Mammary epithelial cell (primary cell): ENCODE results near the gene CATSPERD.

Experiments used
- CTCF ChIP-seq, 2 donors: IDR thresholded peaks in 1 of 2; conservative IDR thresholded peaks in 1 of 2; 2 replicates each; pipeline ENCODE4 v1.5.1; 2011 to 2012; ENCODE audit warnings: inconsistent platforms in 2 of 2, low read length in 2 of 2, mild to moderate bottlenecking in 2 of 2, control low read depth in 1 of 2, low read depth in 1 of 2; ENCODE audit not compliant: insufficient read depth in 1 of 2; ENCODE audit errors: extremely low read depth in 1 of 2
- EZH2 ChIP-seq: IDR thresholded peaks from 2 replicates; pipeline ENCODE4 v1.6.1; 2012; ENCODE audit warnings: low read length, inconsistent platforms, borderline replicate concordance

DNA sequence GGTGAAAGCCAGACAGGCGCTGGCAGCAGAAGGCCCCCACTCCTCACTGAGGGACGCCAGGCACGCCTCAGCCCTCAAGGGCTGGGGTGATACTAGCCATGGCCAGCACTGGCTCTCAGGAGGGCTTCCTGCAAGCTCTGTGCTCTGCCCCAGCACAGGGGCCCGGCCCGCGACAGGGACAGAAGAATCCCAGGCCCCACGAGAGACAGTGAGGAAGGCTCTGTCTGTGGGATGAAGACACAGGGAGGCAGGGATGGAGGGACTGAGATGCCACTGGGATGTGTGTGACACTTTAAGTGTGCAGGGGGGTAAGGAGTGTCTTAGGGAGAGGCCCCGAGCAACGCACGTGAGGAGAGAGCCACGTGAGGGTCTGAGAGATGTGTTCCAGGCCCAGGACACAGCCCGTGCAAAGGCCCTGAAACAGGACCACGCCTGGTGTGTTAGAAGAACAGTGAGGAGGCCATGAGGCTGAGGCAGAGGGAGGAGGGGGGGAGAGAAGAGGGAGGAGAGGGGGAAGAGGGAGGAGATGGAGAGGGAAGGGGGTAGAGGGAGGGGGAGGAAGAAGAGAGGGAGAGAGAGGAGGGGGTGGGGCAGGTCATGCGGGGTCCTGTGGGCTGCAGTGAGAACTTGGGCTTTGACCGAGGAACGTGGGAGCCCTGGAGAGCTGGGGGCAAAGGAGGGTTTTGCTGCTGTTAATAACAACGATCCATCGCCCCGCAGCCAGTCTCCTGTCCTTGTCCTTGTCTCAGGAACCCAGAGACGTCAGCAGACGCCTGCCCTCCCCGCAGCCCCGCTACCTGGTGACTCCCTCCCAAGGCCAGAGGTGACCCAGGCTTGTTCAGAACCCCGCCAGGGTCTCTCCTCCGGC is 23.2 kb upstream of the CATSPERD start:
- no peak for TF ChIP-seq CTCF (conservative IDR thresholded peaks at IDR 0.05 in 1 of 2, IDR thresholded peaks at IDR 0.05 in 1 of 2; ENCODE audit: extremely low read depth in 1 of 2, insufficient read depth in 1 of 2, low read depth in 1 of 2, low read length in 2 of 2)
- TF ChIP-seq EZH2: no peak
